GM19395 (cell line): ENCODE measurements around the gene CRYBG2.

ENCODE experiments used
- ATAC-seq: cut with Tn5 transposase; IDR thresholded peaks from one replicate; pipeline ENCODE4 v1.9.1; 2021; ENCODE audit warnings: mild to moderate bottlenecking, moderate library complexity; ENCODE audit not compliant: unreplicated experiment

The CRYBG2 gene

GRCh38 chr1:26283871-26284596 is 69.9 kb downstream of the CRYBG2 start:
- no peak for ATAC-seq

GRCh38 chr1:26283279-26283853 is 70.6 kb downstream of the CRYBG2 start:
- ATAC-seq: no peak

GRCh38 chr1:26282401-26282918 is 71.5 kb downstream of the CRYBG2 start:
- ATAC-seq: no peak

GRCh38 chr1:26281971-26282370 is 72.0 kb downstream of the CRYBG2 start:
- ATAC-seq: no peak

GRCh38 chr1:26281091-26281958 is 72.6 kb downstream of the CRYBG2 start:
- no peak for ATAC-seq

GRCh38 chr1:26280333-26281042 is 73.4 kb downstream of the CRYBG2 start:
- no peak for ATAC-seq

GRCh38 chr1:26279456-26280332 is 74.2 kb downstream of the CRYBG2 start, which contains the start of gene SH3BGRL3:
Gene SH3BGRL3, plus strand, starts transcription at chr1:26280086. Its CDS starts 70 bp downstream, at chr1:26280156.
- peak; percentile 61 for ATAC-seq

- no peak for ATAC-seq
Measured at GRCh38 chr1:26278724-26279455, 75.0 kb downstream of the CRYBG2 start.

- ATAC-seq: no peak
Measured at GRCh38 chr1:26278303-26278702, 75.6 kb downstream of the CRYBG2 start.

GRCh38 chr1:26277719-26278118 is 76.2 kb downstream of the CRYBG2 start:
- ATAC-seq: no peak

GRCh38 chr1:26277261-26277661 is 76.7 kb downstream of the CRYBG2 start:
- ATAC-seq: no peak

- ATAC-seq: no peak
Measured at GRCh38 chr1:26276432-26276838, 77.5 kb downstream of the CRYBG2 start.

GRCh38 chr1:26275580-26276431 is 78.1 kb downstream of the CRYBG2 start:
- no peak for ATAC-seq

GRCh38 chr1:26274801-26275425 is 79.0 kb downstream of the CRYBG2 start:
- ATAC-seq: no peak
